HepG2 (cell line): ENCODE data around the gene SLC35F3.

ENCODE experiments used
- ATF6 ChIP-seq: sonication (generic); formaldehyde crosslinking; conservative IDR thresholded peaks from 2 replicates; pipeline ENCODE4 v1.4.0; 2020; ENCODE audit warnings: missing genetic modification reagents
- BRF2 ChIP-seq: sonication (generic); formaldehyde crosslinking; IDR thresholded peaks from 2 replicates; pipeline ENCODE4 v1.8.1; 2022; ENCODE audit warnings: mild to moderate bottlenecking, missing genetic modification reagents
- CEBPB ChIP-seq: IDR thresholded peaks from 2 replicates; pipeline ENCODE4 v1.6.1; 2011; ENCODE audit warnings: low read depth, low read length, improper control_type of control experiment, borderline replicate concordance
- POLR2A ChIP-seq, 2 experiments: IDR thresholded peaks; 2 replicates each; pipeline ENCODE4 v1.6.1; 2011; ENCODE audit warnings: low read depth in 2 of 2, low read length in 2 of 2, mild to moderate bottlenecking in 1 of 2, moderate library complexity in 1 of 2; ENCODE audit not compliant: insufficient read depth in 1 of 2
- SMARCE1 ChIP-seq: fragments of 450-650 bp; IDR thresholded peaks from 2 replicates; pipeline ENCODE4 v1.6.1; 2017; ENCODE audit warnings: borderline replicate concordance
- SNAPC4 ChIP-seq: sonication (generic); formaldehyde crosslinking; IDR thresholded peaks from 2 replicates; pipeline ENCODE4 v1.4.0; 2020; ENCODE audit warnings: mild to moderate bottlenecking, missing genetic modification reagents
- ZBTB10 ChIP-seq: sonication (generic); formaldehyde crosslinking; IDR thresholded peaks from 2 replicates; pipeline ENCODE4 v1.4.0; 2020; ENCODE audit warnings: missing genetic modification reagents, borderline replicate concordance
- ZBTB7A ChIP-seq: sonication (generic); formaldehyde crosslinking; IDR thresholded peaks from 2 replicates; pipeline ENCODE4 v1.8.0; 2022; ENCODE audit warnings: mild to moderate bottlenecking, missing genetic modification reagents
- ZNF10 ChIP-seq: sonication (generic); formaldehyde crosslinking; IDR thresholded peaks from 2 replicates; pipeline ENCODE4 v1.4.0; 2020; ENCODE audit warnings: mild to moderate bottlenecking, low read depth, missing genetic modification reagents, borderline replicate concordance
- ZNF274 ChIP-seq: sonication (generic); formaldehyde crosslinking; IDR thresholded peaks from 2 replicates; pipeline ENCODE4 v1.5.1; 2020; ENCODE audit warnings: mild to moderate bottlenecking, missing genetic modification reagents
- ZNF75D ChIP-seq: sonication (generic); formaldehyde crosslinking; IDR thresholded peaks from 2 replicates; pipeline ENCODE4 v1.8.1; 2023; ENCODE audit warnings: missing genetic modification reagents, mild to moderate bottlenecking, borderline replicate concordance
- ZNF768 ChIP-seq: sonication (generic); formaldehyde crosslinking; IDR thresholded peaks from 2 replicates; pipeline ENCODE4 v1.4.0; 2020; ENCODE audit warnings: missing genetic modification reagents
- TF ChIP-seq, protein P1 (sequence below): sonication (generic); formaldehyde crosslinking; IDR thresholded peaks from 2 replicates; pipeline ENCODE4 v1.4.0; 2020; ENCODE audit warnings: missing genetic modification reagents
- TF ChIP-seq, protein P2 (sequence below): sonication (generic); formaldehyde crosslinking; IDR thresholded peaks from 2 replicates; pipeline ENCODE4 v1.5.0; 2020; ENCODE audit warnings: mild to moderate bottlenecking, missing genetic modification reagents, moderate library complexity

- TF ChIP-seq CEBPB (no peak), ATF6 (CRISPR knock-in tag) (no peak), ZNF10 (CRISPR knock-in tag) (no peak), SNAPC4 (CRISPR knock-in tag) (no peak), ZNF768 (CRISPR knock-in tag) (no peak), ZBTB10 (CRISPR knock-in tag) (no peak), BRF2 (no peak), ZNF75D (CRISPR knock-in tag) (no peak), ZBTB7A (CRISPR knock-in tag) (no peak), POLR2A (IDR thresholded peaks at IDR 0.05; ENCODE audit: insufficient read depth in 1 of 2, low read depth in 2 of 2, low read length in 2 of 2) (no peak), ZNF274 (CRISPR knock-in tag) (no peak), SMARCE1 (no peak)
- TF ChIP-seq, protein P1, sequence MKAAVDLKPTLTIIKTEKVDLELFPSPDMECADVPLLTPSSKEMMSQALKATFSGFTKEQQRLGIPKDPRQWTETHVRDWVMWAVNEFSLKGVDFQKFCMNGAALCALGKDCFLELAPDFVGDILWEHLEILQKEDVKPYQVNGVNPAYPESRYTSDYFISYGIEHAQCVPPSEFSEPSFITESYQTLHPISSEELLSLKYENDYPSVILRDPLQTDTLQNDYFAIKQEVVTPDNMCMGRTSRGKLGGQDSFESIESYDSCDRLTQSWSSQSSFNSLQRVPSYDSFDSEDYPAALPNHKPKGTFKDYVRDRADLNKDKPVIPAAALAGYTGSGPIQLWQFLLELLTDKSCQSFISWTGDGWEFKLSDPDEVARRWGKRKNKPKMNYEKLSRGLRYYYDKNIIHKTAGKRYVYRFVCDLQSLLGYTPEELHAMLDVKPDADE (CRISPR knock-in tag): no peak
- TF ChIP-seq, protein P2, sequence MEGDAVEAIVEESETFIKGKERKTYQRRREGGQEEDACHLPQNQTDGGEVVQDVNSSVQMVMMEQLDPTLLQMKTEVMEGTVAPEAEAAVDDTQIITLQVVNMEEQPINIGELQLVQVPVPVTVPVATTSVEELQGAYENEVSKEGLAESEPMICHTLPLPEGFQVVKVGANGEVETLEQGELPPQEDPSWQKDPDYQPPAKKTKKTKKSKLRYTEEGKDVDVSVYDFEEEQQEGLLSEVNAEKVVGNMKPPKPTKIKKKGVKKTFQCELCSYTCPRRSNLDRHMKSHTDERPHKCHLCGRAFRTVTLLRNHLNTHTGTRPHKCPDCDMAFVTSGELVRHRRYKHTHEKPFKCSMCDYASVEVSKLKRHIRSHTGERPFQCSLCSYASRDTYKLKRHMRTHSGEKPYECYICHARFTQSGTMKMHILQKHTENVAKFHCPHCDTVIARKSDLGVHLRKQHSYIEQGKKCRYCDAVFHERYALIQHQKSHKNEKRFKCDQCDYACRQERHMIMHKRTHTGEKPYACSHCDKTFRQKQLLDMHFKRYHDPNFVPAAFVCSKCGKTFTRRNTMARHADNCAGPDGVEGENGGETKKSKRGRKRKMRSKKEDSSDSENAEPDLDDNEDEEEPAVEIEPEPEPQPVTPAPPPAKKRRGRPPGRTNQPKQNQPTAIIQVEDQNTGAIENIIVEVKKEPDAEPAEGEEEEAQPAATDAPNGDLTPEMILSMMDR (CRISPR knock-in tag): no peak
Measured at GRCh38 chr1:233946724-233947123, 42.2 kb downstream of the SLC35F3 start.
